ENCODE data around the gene EI24. TPM values are rescaled to one million over a fixed set of nuclear protein-coding genes. Genes with fewer than 3 reads are reported as not detected.

Gene EI24
- total and polyA plus RNA-seq, 2 of the 8 experiments (the other 6 are each of a cell fraction or from before 2014, with no cell fraction given) = 135 to 264 TPM

GRCh38 chr11:125624756-125625213, 55.5 kb downstream of the EI24 start, which contains the start of gene CHEK1:
TSS of gene CHEK1 (plus strand) at chr11:125625163. CDS start at chr11:125626769, 1,606 bp downstream.
- peak within 1 kb of the TSS; percentile 92 for H4K5ac ChIP-seq (ENCODE audit: insufficient read length, low read depth, low read length)
- DNase-seq (ENCODE audit: low read depth in 1 of 2, low spot score in 2 of 2) (no peak), FAIRE-seq (no peak)
- ChIA-PET CTCF (ENCODE audit: partially characterized antibody) (interaction anchor here (0.6 to 1.3 kb wide), 4 partner anchors 10 to 689 kb away, joined by 3 to 4 read pairs (median 4); no protein-coding TSS in a partner anchor), POLR2A (ENCODE audit: partially characterized antibody) (interaction anchor here (0.8 to 4.0 kb wide), 20 partner anchors 9 to 437 kb away, joined by 3 to 49 read pairs (median 6); partner anchors contain the start of genes EI24, FEZ1, HYLS1 and STT3A)
- no peak within 1 kb of the TSS for H3K14ac ChIP-seq (ENCODE audit: insufficient read length)
- H3K27ac ChIP-seq (ENCODE audit: low read depth, low read length) = peak within 1 kb of the TSS; percentile 98
- no peak within 1 kb of the TSS for H2AK5ac ChIP-seq (ENCODE audit: low read depth, low read length)
- H3K4me3 ChIP-seq (ENCODE audit: extremely low read depth in 1 of 4, insufficient read depth in 2 of 4, low read depth in 3 of 4, low read length in 4 of 4) = peak within 1 kb of the TSS; percentile 82 to 97 (median 92)
- H3K4ac ChIP-seq (replicated peaks; ENCODE audit: insufficient read length, low read depth, low read length) = peak within 1 kb of the TSS; percentile 50
- H4K91ac ChIP-seq (replicated peaks; ENCODE audit: insufficient read length, low read length) = peak within 1 kb of the TSS; percentile 45
- H3K4me1 ChIP-seq (replicated peaks in 1 of 4; ENCODE audit: control insufficient read depth in 3 of 4, insufficient read depth in 4 of 4, low read length in 3 of 4) = peaks cover 0 to 5% (median 2%) of the 10 kb centered on the region in 4 experiments; a peak in 3 of 7 replicates
- H2BK20ac ChIP-seq (ENCODE audit: low read length) = no peak within 1 kb of the TSS
- no peaks in the 10 kb centered on the region for H3K9me3 ChIP-seq (ENCODE audit: insufficient read depth in 2 of 2, low read depth in 1 of 2, low read length in 1 of 2)
- no peaks in the 10 kb centered on the region for H3K27me3 ChIP-seq (replicated peaks in 1 of 4; ENCODE audit: control insufficient read depth in 3 of 4, extremely low read depth in 1 of 4, insufficient read depth in 3 of 4, low read length in 3 of 4)
- peak within 1 kb of the TSS; percentile 94 for H2BK5ac ChIP-seq (ENCODE audit: low read depth, low read length)
- peak within 1 kb of the TSS; percentile 75 to 86 for H3K4me2 ChIP-seq (ENCODE audit: insufficient read depth in 1 of 2, low read depth in 2 of 2, low read length in 2 of 2)
- peak within 1 kb of the TSS; percentile 98 for H4K8ac ChIP-seq (ENCODE audit: extremely low read depth, insufficient read depth, low read length)
- H3K18ac ChIP-seq (ENCODE audit: extremely low read depth, low read length) = peak within 1 kb of the TSS; percentile 93; the same call in 1 of the 2 replicates
- H3K79me1 ChIP-seq (ENCODE audit: low read depth, low read length) = no peaks in the 10 kb centered on the region; the same call in 1 of the 2 replicates
- H3K23me2 ChIP-seq (ENCODE audit: low read depth, low read length) = peaks cover 4% of the 10 kb centered on the region
- peak within 1 kb of the TSS; percentile 44; the same call in 1 of the 2 replicates for H2AFZ ChIP-seq (ENCODE audit: low read length)
- no peaks in the 10 kb centered on the region for H4K20me1 ChIP-seq (replicated peaks in 1 of 2; ENCODE audit: control insufficient read depth in 1 of 2, insufficient read depth in 2 of 2, low read length in 2 of 2)
- 72% methylated on average over 9 of the region's 9 CpGs; no CpG with 5 or more reads in 1 of the 2 experiments for WGBS, 2 experiments (ENCODE audit: extremely low coverage in 1 of 2, insufficient coverage in 1 of 2, insufficient read length in 1 of 2, insufficient replicate concordance in 2 of 2, low coverage in 1 of 2, low lambda C conversion rate in 2 of 2, missing lambda C conversion rate in 1 of 2)
- no peak within 1 kb of the TSS; the same call in 1 of the 2 replicates for H2BK15ac ChIP-seq (ENCODE audit: low read length)
- H3K23ac ChIP-seq (ENCODE audit: insufficient read length) = no peak within 1 kb of the TSS
- peak within 1 kb of the TSS; percentile 91; the same call in 1 of the 2 replicates for H2BK12ac ChIP-seq (ENCODE audit: low read depth, low read length)
- peak within 1 kb of the TSS; percentile 91 for H3K56ac ChIP-seq (replicated peaks; ENCODE audit: insufficient read length, low read depth, low read length)
- H3K9ac ChIP-seq (replicated peaks in 1 of 4; ENCODE audit: extremely low read depth in 1 of 4, low read depth in 3 of 4, low read length in 3 of 4) = peak within 1 kb of the TSS; percentile 92 to 99 (median 96)
- H2BK120ac ChIP-seq (replicated peaks; ENCODE audit: low read depth, low read length) = no peak within 1 kb of the TSS
- peaks cover 8 to 46% (median 27%) of the 10 kb centered on the region in 4 experiments for H3K36me3 ChIP-seq (ENCODE audit: control insufficient read depth in 2 of 4, insufficient read depth in 4 of 4, low read length in 3 of 4)
- peaks cover 8 to 29% of the 10 kb centered on the region in 2 experiments; a peak in 3 of 4 replicates for H3K79me2 ChIP-seq (ENCODE audit: control insufficient read depth in 1 of 2, insufficient read depth in 2 of 2, low read length in 2 of 2)
- TF ChIP-seq BRCA1 (IDR thresholded peaks at IDR 0.05; ENCODE audit: low read depth, low read length) = no peak
- no peak for TF ChIP-seq SIRT6 (IDR thresholded peaks at IDR 0.05; ENCODE audit: low read length)
- TF ChIP-seq CBX8 (IDR thresholded peaks at IDR 0.05; ENCODE audit: borderline replicate concordance, low read depth, low read length) = no peak
- TF ChIP-seq CEBPB (IDR thresholded peaks at IDR 0.05; ENCODE audit: low read depth, low read length) = no peak
- no peak for TF ChIP-seq GTF2F1 (IDR thresholded peaks at IDR 0.05; ENCODE audit: borderline replicate concordance, low read depth, low read length)

All from H1 (cell line).